HepG2 (cell line): ENCODE measurements around the gene JMJD8. TPM values are rescaled to one million over a fixed set of nuclear protein-coding genes. Genes with fewer than 3 reads are reported as not detected.

ENCODE experiments used
- AGO1 ChIP-seq: fragments of 200-400 bp; formaldehyde crosslinking; IDR thresholded peaks from 2 replicates; pipeline ENCODE4 v1.6.1; 2017; ENCODE audit warnings: mild to moderate bottlenecking, low read depth, low read length, moderate library complexity; ENCODE audit not compliant: poor library complexity, severe bottlenecking
- BHLHE40 ChIP-seq: IDR thresholded peaks from 2 replicates; pipeline ENCODE4 v1.6.1; 2011; ENCODE audit warnings: low read length, improper control_type of control experiment
- CEBPB ChIP-seq: IDR thresholded peaks from 2 replicates; pipeline ENCODE4 v1.6.1; 2011; ENCODE audit warnings: low read depth, low read length, improper control_type of control experiment, borderline replicate concordance
- FOXC1 ChIP-seq: sonication (generic); formaldehyde crosslinking; IDR thresholded peaks from 2 replicates; pipeline ENCODE4 v1.8.0; 2022; ENCODE audit warnings: mild to moderate bottlenecking, missing genetic modification reagents, borderline replicate concordance
- HNF4G ChIP-seq, 2 experiments: sonication (generic) in 1 of 2; formaldehyde crosslinking in 1 of 2; IDR thresholded peaks; 2 replicates each; pipeline versions ENCODE4 v1.4.0 to v1.6.1; 2011 to 2020; ENCODE audit warnings: borderline replicate concordance in 2 of 2, low read depth in 2 of 2, mild to moderate bottlenecking in 2 of 2, low read length in 1 of 2, missing genetic modification reagents in 1 of 2, moderate library complexity in 1 of 2
- HOXA3 ChIP-seq: sonication (generic); formaldehyde crosslinking; IDR thresholded peaks from 2 replicates; pipeline ENCODE4 v1.5.0; 2020; ENCODE audit warnings: missing genetic modification reagents
- KDM5B ChIP-seq: sonication (generic); formaldehyde crosslinking; IDR thresholded peaks from 2 replicates; pipeline ENCODE4 v1.4.0; 2020; ENCODE audit warnings: missing genetic modification reagents, mild to moderate bottlenecking, borderline replicate concordance
- MED1 ChIP-seq: sonication (generic); formaldehyde crosslinking; IDR thresholded peaks from 2 replicates; pipeline ENCODE4 v1.4.0; 2020; ENCODE audit warnings: missing genetic modification reagents
- MED13 ChIP-seq: sonication (generic); formaldehyde crosslinking; IDR thresholded peaks from 2 replicates; pipeline ENCODE4 v1.5.0; 2020; ENCODE audit warnings: missing genetic modification reagents
- MIXL1 ChIP-seq: IDR thresholded peaks from 2 replicates; pipeline ENCODE4 v1.6.1; 2016
- NR2F1 ChIP-seq, 2 experiments: fragments of 450-650 bp in 1 of 2; formaldehyde crosslinking in 1 of 2; IDR thresholded peaks; 2 replicates each; pipeline versions ENCODE4 v1.5.0 to v1.6.1; 2016 to 2020; ENCODE audit warnings: mild to moderate bottlenecking in 1 of 2, missing compliant biosample characterization in 1 of 2, missing genetic modification reagents in 1 of 2, moderate library complexity in 1 of 2
- ONECUT2 ChIP-seq: sonication (generic); formaldehyde crosslinking; IDR thresholded peaks from 2 replicates; pipeline ENCODE4 v1.4.0; 2020; ENCODE audit warnings: missing genetic modification reagents
- PHF8 ChIP-seq: sonication (generic); formaldehyde crosslinking; IDR thresholded peaks from 2 replicates; pipeline ENCODE4 v1.5.0; 2020; ENCODE audit warnings: missing genetic modification reagents
- POLR2G ChIP-seq: fragments of 200-400 bp; formaldehyde crosslinking; IDR thresholded peaks from 2 replicates; pipeline ENCODE4 v1.6.1; 2018; ENCODE audit warnings: mild to moderate bottlenecking, low read depth, low read length, moderate library complexity
- TBX2 ChIP-seq: sonication (generic); formaldehyde crosslinking; IDR thresholded peaks from 2 replicates; pipeline ENCODE4 v1.5.0; 2020; ENCODE audit warnings: missing genetic modification reagents, mild to moderate bottlenecking, borderline replicate concordance
- TBX3 ChIP-seq: fragments of 450-650 bp; IDR thresholded peaks from 2 replicates; pipeline ENCODE4 v1.6.1; 2017; ENCODE audit warnings: antibody characterized with exemption, mild to moderate bottlenecking, inconsistent platforms, borderline replicate concordance
- ZBTB10 ChIP-seq: sonication (generic); formaldehyde crosslinking; IDR thresholded peaks from 2 replicates; pipeline ENCODE4 v1.4.0; 2020; ENCODE audit warnings: missing genetic modification reagents, borderline replicate concordance
- ZBTB4 ChIP-seq: sonication (generic); formaldehyde crosslinking; IDR thresholded peaks from 2 replicates; pipeline ENCODE4 v1.4.0; 2020; ENCODE audit warnings: missing genetic modification reagents, mild to moderate bottlenecking, borderline replicate concordance
- ZNF30 ChIP-seq: sonication (generic); formaldehyde crosslinking; IDR thresholded peaks from 2 replicates; pipeline ENCODE4 v1.5.0; 2020; ENCODE audit warnings: mild to moderate bottlenecking, missing genetic modification reagents
- ZNF570 ChIP-seq: sonication (generic); formaldehyde crosslinking; IDR thresholded peaks from 2 replicates; pipeline ENCODE4 v1.4.0; 2020; ENCODE audit warnings: mild to moderate bottlenecking, missing genetic modification reagents, borderline replicate concordance
- ZNF672 ChIP-seq: sonication (generic); formaldehyde crosslinking; IDR thresholded peaks from 2 replicates; pipeline ENCODE4 v1.8.1; 2022; ENCODE audit warnings: missing genetic modification reagents
- polyA plus RNA-seq, 8 experiments: library from polyadenylated mRNA; depleted of rRNA in 3 of 8; stranded (reverse) in 7 of 8; unstranded in 1 of 8; fragments of >200 nt; fragmentation: Illumina TruSeq in 4 of 8; extraction: Trizol in 4 of 8; gene quantifications; 2 replicates each; pipeline versions ENCODE4 v1.2.1 to v1.2.3, GENCODE V29; 2011 to 2016; ENCODE audit warnings: low read depth in 4 of 8, missing spikeins in 1 of 8, mixed read lengths in 1 of 8; ENCODE audit not compliant: insufficient read depth in 1 of 8
- total RNA-seq, 5 experiments: library from RNA; depleted of rRNA; stranded (reverse); fragments of >200 nt; fragmentation: Illumina TruSeq; extraction: Trizol; gene quantifications; 2 replicates each; pipeline ENCODE4 v1.2.3, GENCODE V29; 2016; ENCODE audit warnings: low read depth in 1 of 5

JMJD8 gene
- total and polyA plus RNA-seq, 2 of the 13 experiments (the other 11 are each of a cell fraction or from before 2014, with no cell fraction given) = 2.6 to 11.8 TPM

- no peak; the same call in none of the 2 replicates for TF ChIP-seq MED1 (CRISPR knock-in tag)
- peak; percentile 59; the same call in 1 of the 2 replicates for TF ChIP-seq KDM5B (CRISPR knock-in tag)
- no peak for TF ChIP-seq MIXL1 (CRISPR knock-in tag)
- peak; percentile 49 for TF ChIP-seq AGO1
- no peak for TF ChIP-seq CEBPB
- peak; percentile 73 for TF ChIP-seq PHF8 (CRISPR knock-in tag)
- peak; percentile 52 for TF ChIP-seq HOXA3
- TF ChIP-seq TBX2 (CRISPR knock-in tag) = no peak
- TF ChIP-seq ZBTB4 (CRISPR knock-in tag) = peak; percentile 43; the same call in 1 of the 2 replicates
- TF ChIP-seq HNF4G (IDR thresholded peaks at IDR 0.05; ENCODE audit: borderline replicate concordance, low read depth, low read length) = no peak
- TF ChIP-seq HNF4G (CRISPR knock-in tag; IDR thresholded peaks at IDR 0.05; ENCODE audit: borderline replicate concordance, low read depth) = no peak
- TF ChIP-seq ZNF30 (CRISPR knock-in tag) = no peak
- TF ChIP-seq ZBTB10 (CRISPR knock-in tag) = peak; percentile 46; the same call in 1 of the 2 replicates
- no peak for TF ChIP-seq TBX3
- TF ChIP-seq FOXC1 (CRISPR knock-in tag) = peak; percentile 27; the same call in 1 of the 2 replicates
- no peak; the same call in 1 of the 2 replicates for TF ChIP-seq BHLHE40
- peak in 1 of 2 experiments; percentile 40; a peak in 1 of 4 replicates for TF ChIP-seq NR2F1 (CRISPR knock-in tag; IDR thresholded peaks at IDR 0.05)
- TF ChIP-seq ZNF672 (CRISPR knock-in tag) = no peak
- 0 out of 2 replicates have a peak, but pooled peaks have one; percentile 18 for TF ChIP-seq MED13 (CRISPR knock-in tag)
- TF ChIP-seq POLR2G = peak; percentile 88
- 0 out of 2 replicates have a peak, but pooled peaks have one; percentile 25 for TF ChIP-seq ONECUT2 (CRISPR knock-in tag)
- TF ChIP-seq ZNF570 (CRISPR knock-in tag) = no peak
Observed at GRCh38 chr16:641326-642188, 42.6 kb downstream of the JMJD8 start, which contains the start of gene MCRIP2 (continued).
